ENCODE results near the gene ILK. TPM values are rescaled to one million over a fixed set of nuclear protein-coding genes. Genes with fewer than 3 reads are reported as not detected.

Gene ILK
- total and polyA plus RNA-seq, 2 donors (not counting 1 experiment from before 2014, with no cell fraction given): 176 to 420 TPM

GRCh38 chr11:6631361-6631890 is 27.9 kb downstream of the ILK start:
- H3K27ac ChIP-seq (ENCODE audit: insufficient read depth, low read length): no peak overlapping the region
- no peak overlapping the region for H3K4me2 ChIP-seq (ENCODE audit: extremely low read depth, insufficient read depth, low read length)
- no peak for DNase-seq (ENCODE audit: low read depth in 2 of 2)
- no peaks in the 10 kb centered on the region for H3K9me3 ChIP-seq (ENCODE audit: control insufficient read depth, insufficient read depth, low read depth, low read length)
- no peak overlapping the region for H2AFZ ChIP-seq (ENCODE audit: low read length)
- H3K4me1 ChIP-seq (ENCODE audit: control insufficient read depth, extremely low read depth, insufficient read depth, low read length): peaks cover 7% of the 10 kb centered on the region
- no peaks in the 10 kb centered on the region for H3K27me3 ChIP-seq (ENCODE audit: control insufficient read depth, insufficient read depth, low read length)
- no peak overlapping the region for H3K9ac ChIP-seq (ENCODE audit: insufficient read depth, low read length)
- no peak for TF ChIP-seq CTCF (conservative IDR thresholded peaks at IDR 0.05 in 1 of 2, IDR thresholded peaks at IDR 0.05 in 1 of 2; ENCODE audit: low read depth in 1 of 2, low read length in 2 of 2)
- H4K20me1 ChIP-seq (ENCODE audit: control insufficient read depth, extremely low read depth, insufficient read depth, low read length): no peaks in the 10 kb centered on the region
- no peaks in the 10 kb centered on the region for H3K36me3 ChIP-seq (ENCODE audit: control insufficient read depth, insufficient read depth, low read length)
- H3K79me2 ChIP-seq (ENCODE audit: control insufficient read depth, insufficient read depth, low read length): no peaks in the 10 kb centered on the region
- no peak overlapping the region for H3K4me3 ChIP-seq (replicated peaks in 1 of 4; ENCODE audit: control extremely low read depth in 1 of 4, insufficient read depth in 1 of 4, low read depth in 3 of 4, low read length in 4 of 4)

- TF ChIP-seq CTCF (conservative IDR thresholded peaks at IDR 0.05 in 1 of 2, IDR thresholded peaks at IDR 0.05 in 1 of 2; ENCODE audit: low read depth in 1 of 2, low read length in 2 of 2): no peak
- TF ChIP-seq EZH2 (IDR thresholded peaks at IDR 0.05; ENCODE audit: low read length, missing control alignments): no peak
- H3K4me3 ChIP-seq (replicated peaks in 1 of 4; ENCODE audit: control extremely low read depth in 1 of 4, insufficient read depth in 1 of 4, low read depth in 3 of 4, low read length in 4 of 4): no peak overlapping the region
- H3K4me1 ChIP-seq (ENCODE audit: control insufficient read depth, extremely low read depth, insufficient read depth, low read length): peaks cover 7% of the 10 kb centered on the region
- no peaks in the 10 kb centered on the region for H3K36me3 ChIP-seq (ENCODE audit: control insufficient read depth, insufficient read depth, low read length)
- H2AFZ ChIP-seq (ENCODE audit: low read length): no peak overlapping the region
- no peaks in the 10 kb centered on the region for H4K20me1 ChIP-seq (ENCODE audit: control insufficient read depth, extremely low read depth, insufficient read depth, low read length)
- H3K27me3 ChIP-seq (ENCODE audit: control insufficient read depth, insufficient read depth, low read length): no peaks in the 10 kb centered on the region
- DNase-seq (ENCODE audit: low read depth in 2 of 2): no peak
- H3K27ac ChIP-seq (ENCODE audit: insufficient read depth, low read length): no peak overlapping the region
- no peaks in the 10 kb centered on the region for H3K9me3 ChIP-seq (ENCODE audit: control insufficient read depth, insufficient read depth, low read depth, low read length)
- no peak overlapping the region for H3K9ac ChIP-seq (ENCODE audit: insufficient read depth, low read length)
- no peaks in the 10 kb centered on the region for H3K79me2 ChIP-seq (ENCODE audit: control insufficient read depth, insufficient read depth, low read length)
- no peak overlapping the region for H3K4me2 ChIP-seq (ENCODE audit: extremely low read depth, insufficient read depth, low read length)
Measured at GRCh38 chr11:6632116-6633073, 28.8 kb downstream of the ILK start.

- H3K36me3 ChIP-seq (ENCODE audit: control insufficient read depth, insufficient read depth, low read length): no peaks in the 10 kb centered on the region
- TF ChIP-seq CTCF (conservative IDR thresholded peaks at IDR 0.05 in 1 of 2, IDR thresholded peaks at IDR 0.05 in 1 of 2; ENCODE audit: low read depth in 1 of 2, low read length in 2 of 2) (no peak), EZH2 (IDR thresholded peaks at IDR 0.05; ENCODE audit: low read length, missing control alignments) (no peak)
- no peak overlapping the region for H3K9ac ChIP-seq (ENCODE audit: insufficient read depth, low read length)
- H3K79me2 ChIP-seq (ENCODE audit: control insufficient read depth, insufficient read depth, low read length): no peaks in the 10 kb centered on the region
- H2AFZ ChIP-seq (ENCODE audit: low read length): no peak overlapping the region
- no peak overlapping the region for H3K4me2 ChIP-seq (ENCODE audit: extremely low read depth, insufficient read depth, low read length)
- H3K4me1 ChIP-seq (ENCODE audit: control insufficient read depth, extremely low read depth, insufficient read depth, low read length): peaks cover 12% of the 10 kb centered on the region
- no peak for DNase-seq (ENCODE audit: low read depth in 2 of 2)
- no peak overlapping the region for H3K27ac ChIP-seq (ENCODE audit: insufficient read depth, low read length)
- no peaks in the 10 kb centered on the region for H4K20me1 ChIP-seq (ENCODE audit: control insufficient read depth, extremely low read depth, insufficient read depth, low read length)
- H3K27me3 ChIP-seq (ENCODE audit: control insufficient read depth, insufficient read depth, low read length): no peaks in the 10 kb centered on the region
- no peak overlapping the region for H3K4me3 ChIP-seq (replicated peaks in 1 of 4; ENCODE audit: control extremely low read depth in 1 of 4, insufficient read depth in 1 of 4, low read depth in 3 of 4, low read length in 4 of 4)
- H3K9me3 ChIP-seq (ENCODE audit: control insufficient read depth, insufficient read depth, low read depth, low read length): no peaks in the 10 kb centered on the region
Measured at GRCh38 chr11:6633422-6634408, 30.1 kb downstream of the ILK start.
